B cell (primary cell): ENCODE measurements around the gene ASPSCR1. TPM values are rescaled to one million over a fixed set of nuclear protein-coding genes. Genes with fewer than 3 reads are reported as not detected.

Source experiments
- ATAC-seq: fragments of 200-7000 bp; cut with Tn5 transposase; one replicate; pipeline ENCODE4 v1.10.0; 2021; ENCODE audit warnings: low read depth, mild to moderate bottlenecking, moderate number of reproducible peaks, moderate library complexity
- CTCF ChIA-PET: fragments of 350-600 bp; sonication (Branson Sonifier 250); formaldehyde crosslinking; loops from one replicate; lab custom pipeline; 2021; ENCODE audit warnings: antibody characterized with exemption, inconsistent platforms; lab: Charles Lee
- POLR2A ChIA-PET: fragments of 350-600 bp; sonication (Branson Sonifier 250); formaldehyde crosslinking; loops from one replicate; lab custom pipeline; 2021; ENCODE audit warnings: antibody characterized with exemption; lab: Charles Lee
- DNase-seq: peaks from one replicate; pipeline ENCODE4 v3.0.0; 2013
- H2AFZ ChIP-seq: 2 replicates; pipeline ENCODE4 v1.6.1; 2012; ENCODE audit warnings: mild to moderate bottlenecking, low read depth, low read length; ENCODE audit not compliant: insufficient read depth, poor library complexity, severe bottlenecking
- H3K27ac ChIP-seq, 2 donors: 1 replicate in 1 of 2; 2 replicates in 1 of 2; pipeline ENCODE4 v1.5.1; 2012 to 2013; ENCODE audit warnings: low read length in 2 of 2, mild to moderate bottlenecking in 2 of 2, moderate library complexity in 1 of 2
- H3K27me3 ChIP-seq, 4 experiments: fragments of 200-600 bp in 1 of 4; sonication (generic) in 1 of 4; replicated peaks in 1 of 4; 1 replicate in 2 of 4; 2 replicates in 2 of 4; pipeline versions ENCODE4 v1.6.1 to v1.7.0; 2013 to 2016; ENCODE audit warnings: low read length in 3 of 4, mild to moderate bottlenecking in 2 of 4, mixed read lengths in 1 of 4, moderate library complexity in 1 of 4; ENCODE audit not compliant: insufficient read depth in 4 of 4, control insufficient read depth in 3 of 4; ENCODE audit errors: control extremely low read depth in 1 of 4
- H3K36me3 ChIP-seq, 2 experiments: replicated peaks in 1 of 2; 1 replicate in 1 of 2; 2 replicates in 1 of 2; pipeline versions ENCODE4 v1.6.1 to v1.7.1; 2013; ENCODE audit warnings: low read length in 1 of 2; ENCODE audit not compliant: insufficient read depth in 2 of 2, control insufficient read depth in 1 of 2; ENCODE audit errors: control extremely low read depth in 1 of 2, extremely low read depth in 1 of 2
- H3K4me1 ChIP-seq, 2 donors: fragments of 200-600 bp in 1 of 2; sonication (generic) in 1 of 2; 1 replicate in 1 of 2; 2 replicates in 1 of 2; pipeline versions ENCODE4 v1.5.1 to v1.6.1; 2013 to 2017; ENCODE audit warnings: low read length in 2 of 2; ENCODE audit not compliant: control insufficient read depth in 2 of 2, insufficient read depth in 2 of 2
- H3K4me2 ChIP-seq: replicated peaks from 2 replicates; pipeline ENCODE3; 2012; ENCODE audit warnings: mild to moderate bottlenecking, low read depth, low read length; ENCODE audit not compliant: poor library complexity, severe bottlenecking
- H3K4me3 ChIP-seq, 5 experiments: fragments of 200-600 bp in 1 of 5; sonication (generic) in 1 of 5; 1 replicate in 3 of 5; 2 replicates in 2 of 5; pipeline versions ENCODE4 v1.5.1 to v1.7.0; 2011 to 2016; ENCODE audit warnings: low read length in 4 of 5, mild to moderate bottlenecking in 4 of 5, low read depth in 2 of 5, control low read depth in 1 of 5, moderate library complexity in 1 of 5; ENCODE audit not compliant: insufficient read depth in 1 of 5; ENCODE audit errors: control extremely low read depth in 1 of 5, extremely low read depth in 1 of 5
- H3K79me2 ChIP-seq: fragments of 200-600 bp; sonication (generic); one replicate; pipeline ENCODE4 v1.6.0; 2016; ENCODE audit warnings: low read length; ENCODE audit not compliant: control insufficient read depth, insufficient read depth
- H3K9ac ChIP-seq: fragments of 200-600 bp; sonication (generic); 2 replicates; pipeline ENCODE4 v1.6.1; 2017; ENCODE audit warnings: mild to moderate bottlenecking, low read length, moderate library complexity
- H3K9me3 ChIP-seq, 3 donors: one replicate each; pipeline versions ENCODE4 v1.6.1 to v1.7.1; 2013; ENCODE audit warnings: low read length in 2 of 3; ENCODE audit not compliant: control insufficient read depth in 2 of 3, insufficient read depth in 1 of 3; ENCODE audit errors: control extremely low read depth in 1 of 3
- H4K20me1 ChIP-seq: 2 replicates; pipeline ENCODE4 v1.6.0; 2012; ENCODE audit warnings: mild to moderate bottlenecking, low read length; ENCODE audit not compliant: insufficient read depth, control insufficient read depth, poor library complexity, severe bottlenecking
- H3K27ac Mint-ChIP-seq: one replicate; pipeline ENCODE4 v1.8.0; 2021; ENCODE audit warnings: mixed read lengths
- H3K27me3 Mint-ChIP-seq: one replicate; pipeline ENCODE4 v1.8.0; 2021; ENCODE audit warnings: mixed read lengths
- H3K4me1 Mint-ChIP-seq: one replicate; pipeline ENCODE4 v1.8.0; 2021; ENCODE audit warnings: mixed read lengths
- H3K4me3 Mint-ChIP-seq: one replicate; pipeline ENCODE4 v1.8.0; 2021; ENCODE audit warnings: mixed read lengths
- H3K9me3 Mint-ChIP-seq: one replicate; pipeline ENCODE4 v1.8.0; 2022; ENCODE audit warnings: mixed read lengths; ENCODE audit not compliant: insufficient read depth
- CTCF ChIP-seq: fragments of 200-600 bp; IDR thresholded peaks from one replicate; pipeline ENCODE4 v1.8.0; 2022; ENCODE audit warnings: antibody characterized with exemption, mild to moderate bottlenecking
- EZH2 ChIP-seq: IDR thresholded peaks from 2 replicates; pipeline ENCODE4 v1.6.1; 2012; ENCODE audit warnings: borderline replicate concordance, low read depth, mild to moderate bottlenecking, moderate library complexity, low read length; ENCODE audit not compliant: insufficient read depth, poor library complexity, severe bottlenecking
- WGBS: methylation state at CpG from one replicate; pipeline ENCODE4 v1.1.5; 2013; ENCODE audit warnings: missing lambda C conversion rate; ENCODE audit not compliant: insufficient coverage; 5-methylcytosine and 5-hydroxymethylcytosine counted together
- intact Hi-C: fragments of 100-400 bp; cut with micrococcal nuclease; formaldehyde crosslinking; loops from one replicate; pipeline ENCODE4 v1.10.0; 2022
- polyA plus RNA-seq: library from polyadenylated mRNA; depleted of rRNA; stranded (reverse); fragments of >200 nt; gene quantifications from 2 replicates; pipeline ENCODE4 v1.2.3, GENCODE V29; 2012
- total RNA-seq, 2 donors: library from RNA; stranded (reverse); fragments of 120-200 nt in 1 of 2; gene quantifications; 1 replicate in 1 of 2; 2 replicates in 1 of 2; pipeline versions ENCODE4 v1.2.3 to v1.2.4, GENCODE V29; 2013 to 2022

The ASPSCR1 gene
- total and polyA plus RNA-seq, 2 donors (not counting 1 experiment from before 2014, with no cell fraction given), result 34.0 to 46.7 TPM

- Histone ChIP-seq H3K9ac (no peak overlapping the region), H3K4me3 (no peak overlapping the region), H4K20me1 (peaks cover 20% of the 10 kb centered on the region), H3K27me3 (no peaks in the 10 kb centered on the region), H3K9me3 (no peaks in the 10 kb centered on the region), H3K36me3 (peaks cover 0 to 2% of the 10 kb centered on the region in 2 experiments), H3K4me1 (no peaks in the 10 kb centered on the region), H3K79me2 (peaks cover 27% of the 10 kb centered on the region), H3K27ac (no peak overlapping the region), H3K4me2 (no peak overlapping the region), H2AFZ (no peak overlapping the region)
- Mint-ChIP-seq H3K27me3 (no peaks in the 10 kb centered on the region), H3K4me3 (no peak overlapping the region), H3K4me1 (peaks cover 3% of the 10 kb centered on the region), H3K9me3 (no peaks in the 10 kb centered on the region), H3K27ac (no peak overlapping the region)
- no peak for DNase-seq
- ChIA-PET POLR2A (interaction anchor here (0.8 kb wide), 1 partner anchor 13 kb away, joined by 3 read pairs; no protein-coding TSS in a partner anchor), CTCF (no interaction called here)
- intact Hi-C loops, result no loop called here
- ATAC-seq, result no peak
- TF ChIP-seq CTCF, result no peak
- WGBS, result 95% methylated on average over 36 of the region's 37 CpGs
Measured at GRCh38 chr17:81993729-81994592, 16.5 kb downstream of the ASPSCR1 start.

GRCh38 chr17:81994593-81995462 lies 17.4 kb downstream of the ASPSCR1 start:
- H2AFZ ChIP-seq, result no peak overlapping the region
- Mint-ChIP-seq H3K27ac (no peak overlapping the region), H3K4me3 (no peak overlapping the region), H3K4me1 (peaks cover 3% of the 10 kb centered on the region), H3K27me3 (no peaks in the 10 kb centered on the region), H3K9me3 (no peaks in the 10 kb centered on the region)
- H3K36me3 ChIP-seq, result peaks cover 0 to 2% of the 10 kb centered on the region in 2 experiments
- H3K27ac ChIP-seq, result no peak overlapping the region
- TF ChIP-seq CTCF, result no peak
- TF ChIP-seq EZH2, result no peak
- no peak overlapping the region for H3K9ac ChIP-seq
- peaks cover 22% of the 10 kb centered on the region for H4K20me1 ChIP-seq
- ChIA-PET POLR2A (interaction anchor here (0.8 kb wide), 1 partner anchor 14 kb away, joined by 3 read pairs; no protein-coding TSS in a partner anchor), CTCF (interaction anchor here (1.4 kb wide), 1 partner anchor 36 kb away, joined by 5 read pairs; no protein-coding TSS in a partner anchor)
- H3K4me3 ChIP-seq, result no peak overlapping the region
- DNase-seq (no peak), ATAC-seq (no peak)
- peaks cover 24% of the 10 kb centered on the region for H3K79me2 ChIP-seq
- H3K4me1 ChIP-seq, result no peaks in the 10 kb centered on the region
- 97% methylated on average over 34 of the region's 39 CpGs for WGBS
- intact Hi-C loops, result no loop called here
- H3K9me3 ChIP-seq, result no peaks in the 10 kb centered on the region
- no peak overlapping the region for H3K4me2 ChIP-seq
- no peaks in the 10 kb centered on the region for H3K27me3 ChIP-seq
